Ishikawa (cell line): ENCODE data around the gene PID1.

Experiments
- CEBPB ChIP-seq: IDR thresholded peaks from 2 replicates; pipeline ENCODE4 v1.6.1; 2012
- EP300 ChIP-seq: IDR thresholded peaks from 2 replicates; pipeline ENCODE4 v1.6.1; 2012; ENCODE audit warnings: borderline replicate concordance
- MAX ChIP-seq: IDR thresholded peaks from 2 replicates; pipeline ENCODE4 v1.6.1; 2012
- NFIC ChIP-seq: IDR thresholded peaks from 2 replicates; pipeline ENCODE4 v1.6.1; 2012
- RAD21 ChIP-seq: IDR thresholded peaks from 2 replicates; pipeline ENCODE4 v1.6.1; 2012; ENCODE audit warnings: low read depth
- REST ChIP-seq: IDR thresholded peaks from 2 replicates; pipeline ENCODE4 v1.6.1; 2012; ENCODE audit warnings: low read depth, mild to moderate bottlenecking
- TAF1 ChIP-seq: IDR thresholded peaks from 2 replicates; pipeline ENCODE4 v1.6.1; 2012; ENCODE audit warnings: low read depth, mild to moderate bottlenecking
- USF1 ChIP-seq: IDR thresholded peaks from 2 replicates; pipeline ENCODE4 v1.6.1; 2012
- YY1 ChIP-seq: IDR thresholded peaks from 2 replicates; pipeline ENCODE4 v1.6.1; 2012; ENCODE audit warnings: low read depth

- TF ChIP-seq RAD21: peak; percentile 63
- TF ChIP-seq REST: no peak
- TF ChIP-seq EP300: no peak
- TF ChIP-seq NFIC: no peak
- no peak for TF ChIP-seq YY1
- TF ChIP-seq CEBPB: no peak
- TF ChIP-seq MAX: no peak
- no peak for TF ChIP-seq USF1
- TF ChIP-seq TAF1: no peak
These were observed 2.7 kb upstream of the PID1 start for GRCh38 chr2:229273723-229274338.
